HEK293 (cell line): ENCODE results near the gene PDE8B.

ENCODE experiments used
- TF ChIP-seq, protein P1 (sequence below): fragments of 450-650 bp; formaldehyde crosslinking; IDR thresholded peaks from 2 replicates; pipeline ENCODE4 v1.5.1; 2016; ENCODE audit warnings: missing biosample characterization, missing genetic modification characterization
- TF ChIP-seq, protein P2 (sequence below): fragments of 450-650 bp; formaldehyde crosslinking; IDR thresholded peaks from 2 replicates; pipeline ENCODE4 v1.5.1; 2016; ENCODE audit warnings: missing biosample characterization, missing genetic modification characterization
- TF ChIP-seq, protein P3 (sequence below): fragments of 450-650 bp; formaldehyde crosslinking; IDR thresholded peaks from 2 replicates; pipeline ENCODE4 v1.5.1; 2016; ENCODE audit warnings: missing biosample characterization, missing genetic modification characterization

DNA sequence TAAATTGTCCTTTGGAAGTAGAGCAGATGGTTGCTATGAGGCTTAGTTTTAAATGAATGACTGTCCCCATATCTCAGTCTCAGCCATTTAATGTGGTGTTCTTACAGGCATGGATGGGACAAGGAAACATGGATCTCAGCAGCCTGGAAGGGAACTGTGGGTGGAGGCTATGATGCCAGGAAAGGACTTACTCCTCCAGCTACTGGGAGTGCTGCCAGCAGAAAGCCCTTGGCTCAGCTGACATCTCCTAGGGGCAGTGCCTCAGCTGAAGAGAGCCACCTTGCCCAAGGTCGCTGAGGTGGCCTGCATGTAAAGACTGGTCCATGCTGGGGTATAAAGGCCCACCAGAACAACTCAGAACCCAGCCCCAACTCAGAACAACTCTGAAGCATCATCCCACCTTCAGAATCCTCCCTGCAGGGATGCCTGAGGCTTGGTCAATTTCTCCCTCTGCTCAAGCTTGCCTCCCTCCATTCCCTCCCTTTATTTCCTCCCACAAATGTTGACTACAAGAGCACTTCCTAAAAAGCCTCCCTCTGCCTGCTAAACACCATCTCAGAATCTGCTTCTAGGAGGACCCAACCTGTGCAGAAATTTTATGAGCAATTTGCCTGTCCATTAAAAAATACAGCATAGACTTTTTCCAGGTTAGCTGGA is 1.8 kb upstream of the PDE8B start:
- TF ChIP-seq, protein P1, sequence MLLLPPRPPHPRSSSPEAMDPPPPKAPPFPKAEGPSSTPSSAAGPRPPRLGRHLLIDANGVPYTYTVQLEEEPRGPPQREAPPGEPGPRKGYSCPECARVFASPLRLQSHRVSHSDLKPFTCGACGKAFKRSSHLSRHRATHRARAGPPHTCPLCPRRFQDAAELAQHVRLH: no peak
- TF ChIP-seq, protein P2, sequence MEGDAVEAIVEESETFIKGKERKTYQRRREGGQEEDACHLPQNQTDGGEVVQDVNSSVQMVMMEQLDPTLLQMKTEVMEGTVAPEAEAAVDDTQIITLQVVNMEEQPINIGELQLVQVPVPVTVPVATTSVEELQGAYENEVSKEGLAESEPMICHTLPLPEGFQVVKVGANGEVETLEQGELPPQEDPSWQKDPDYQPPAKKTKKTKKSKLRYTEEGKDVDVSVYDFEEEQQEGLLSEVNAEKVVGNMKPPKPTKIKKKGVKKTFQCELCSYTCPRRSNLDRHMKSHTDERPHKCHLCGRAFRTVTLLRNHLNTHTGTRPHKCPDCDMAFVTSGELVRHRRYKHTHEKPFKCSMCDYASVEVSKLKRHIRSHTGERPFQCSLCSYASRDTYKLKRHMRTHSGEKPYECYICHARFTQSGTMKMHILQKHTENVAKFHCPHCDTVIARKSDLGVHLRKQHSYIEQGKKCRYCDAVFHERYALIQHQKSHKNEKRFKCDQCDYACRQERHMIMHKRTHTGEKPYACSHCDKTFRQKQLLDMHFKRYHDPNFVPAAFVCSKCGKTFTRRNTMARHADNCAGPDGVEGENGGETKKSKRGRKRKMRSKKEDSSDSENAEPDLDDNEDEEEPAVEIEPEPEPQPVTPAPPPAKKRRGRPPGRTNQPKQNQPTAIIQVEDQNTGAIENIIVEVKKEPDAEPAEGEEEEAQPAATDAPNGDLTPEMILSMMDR (tag by site-specific recombination): no peak
- TF ChIP-seq, protein P3, sequence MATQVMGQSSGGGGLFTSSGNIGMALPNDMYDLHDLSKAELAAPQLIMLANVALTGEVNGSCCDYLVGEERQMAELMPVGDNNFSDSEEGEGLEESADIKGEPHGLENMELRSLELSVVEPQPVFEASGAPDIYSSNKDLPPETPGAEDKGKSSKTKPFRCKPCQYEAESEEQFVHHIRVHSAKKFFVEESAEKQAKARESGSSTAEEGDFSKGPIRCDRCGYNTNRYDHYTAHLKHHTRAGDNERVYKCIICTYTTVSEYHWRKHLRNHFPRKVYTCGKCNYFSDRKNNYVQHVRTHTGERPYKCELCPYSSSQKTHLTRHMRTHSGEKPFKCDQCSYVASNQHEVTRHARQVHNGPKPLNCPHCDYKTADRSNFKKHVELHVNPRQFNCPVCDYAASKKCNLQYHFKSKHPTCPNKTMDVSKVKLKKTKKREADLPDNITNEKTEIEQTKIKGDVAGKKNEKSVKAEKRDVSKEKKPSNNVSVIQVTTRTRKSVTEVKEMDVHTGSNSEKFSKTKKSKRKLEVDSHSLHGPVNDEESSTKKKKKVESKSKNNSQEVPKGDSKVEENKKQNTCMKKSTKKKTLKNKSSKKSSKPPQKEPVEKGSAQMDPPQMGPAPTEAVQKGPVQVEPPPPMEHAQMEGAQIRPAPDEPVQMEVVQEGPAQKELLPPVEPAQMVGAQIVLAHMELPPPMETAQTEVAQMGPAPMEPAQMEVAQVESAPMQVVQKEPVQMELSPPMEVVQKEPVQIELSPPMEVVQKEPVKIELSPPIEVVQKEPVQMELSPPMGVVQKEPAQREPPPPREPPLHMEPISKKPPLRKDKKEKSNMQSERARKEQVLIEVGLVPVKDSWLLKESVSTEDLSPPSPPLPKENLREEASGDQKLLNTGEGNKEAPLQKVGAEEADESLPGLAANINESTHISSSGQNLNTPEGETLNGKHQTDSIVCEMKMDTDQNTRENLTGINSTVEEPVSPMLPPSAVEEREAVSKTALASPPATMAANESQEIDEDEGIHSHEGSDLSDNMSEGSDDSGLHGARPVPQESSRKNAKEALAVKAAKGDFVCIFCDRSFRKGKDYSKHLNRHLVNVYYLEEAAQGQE (tag by site-specific recombination): no peak
